GM23338 (cell line): ENCODE results near the gene ATP9B. TPM values are rescaled to one million over a fixed set of nuclear protein-coding genes. Genes with fewer than 3 reads are reported as not detected.
A peak's percentile ranks its signal among the peaks of the same experiment; 100 is the strongest.

Experiments used
- ATAC-seq: fragments of 200-7000 bp; cut with Tn5 transposase; 3 replicates; pipeline ENCODE4 v1.9.1; 2020
- DNase-seq: peaks from one replicate; pipeline ENCODE4 v3.0.0-alpha.2; 2015; ENCODE audit warnings: low spot score
- H2AFZ ChIP-seq: fragments of 200-600 bp; sonication (generic); 2 replicates; pipeline ENCODE4 v1.8.0; 2016; ENCODE audit warnings: antibody characterized with exemption, mild to moderate bottlenecking, moderate library complexity
- H3F3A ChIP-seq: fragments of 200-600 bp; sonication (generic); replicated peaks from 2 replicates; pipeline ENCODE4 v1.8.0; 2017; ENCODE audit warnings: antibody characterized with exemption, mixed run types, low read depth
- H3K27ac ChIP-seq: fragments of 200-600 bp; sonication (generic); 2 replicates; pipeline ENCODE4 v1.6.1; 2016; ENCODE audit warnings: low read depth
- H3K27me3 ChIP-seq: fragments of 200-600 bp; sonication (generic); 2 replicates; pipeline ENCODE4 v1.8.0; 2016; ENCODE audit warnings: mild to moderate bottlenecking, mixed run types, moderate library complexity; ENCODE audit not compliant: insufficient read depth
- H3K36me3 ChIP-seq: fragments of 200-600 bp; sonication (generic); 2 replicates; pipeline ENCODE4 v1.8.0; 2016; ENCODE audit warnings: mild to moderate bottlenecking; ENCODE audit not compliant: insufficient read depth
- H3K4me1 ChIP-seq: fragments of 200-600 bp; sonication (generic); 2 replicates; pipeline ENCODE4 v1.8.0; 2016; ENCODE audit warnings: mild to moderate bottlenecking, moderate library complexity; ENCODE audit not compliant: insufficient read depth
- H3K4me2 ChIP-seq: fragments of 200-600 bp; sonication (generic); 2 replicates; pipeline ENCODE4 v1.7.1; 2017; ENCODE audit warnings: mixed run types
- H3K4me3 ChIP-seq: fragments of 200-600 bp; sonication (generic); 2 replicates; pipeline ENCODE4 v1.6.1; 2016; ENCODE audit warnings: mixed run types
- H3K79me2 ChIP-seq: fragments of 200-600 bp; sonication (generic); replicated peaks from 2 replicates; pipeline ENCODE4 v1.8.0; 2017; ENCODE audit warnings: mild to moderate bottlenecking; ENCODE audit not compliant: insufficient read depth
- H3K9me2 ChIP-seq: fragments of 200-600 bp; sonication (generic); 2 replicates; pipeline ENCODE4 v1.8.0; 2017; ENCODE audit not compliant: insufficient read depth
- H4K20me1 ChIP-seq: fragments of 200-600 bp; sonication (generic); replicated peaks from 2 replicates; pipeline ENCODE4 v1.8.0; 2017; ENCODE audit warnings: mild to moderate bottlenecking; ENCODE audit not compliant: insufficient read depth
- H3K27ac Mint-ChIP-seq: 2 replicates; pipeline ENCODE4 v1.8.0; 2020; ENCODE audit warnings: inconsistent platforms, mild to moderate bottlenecking, moderate library complexity, mixed read lengths
- H3K27me3 Mint-ChIP-seq: 3 replicates; pipeline ENCODE4 v1.8.0; 2022; ENCODE audit warnings: low read depth, mild to moderate bottlenecking, moderate library complexity, mixed read lengths, inconsistent platforms; ENCODE audit not compliant: insufficient read depth, poor library complexity
- H3K36me3 Mint-ChIP-seq: 3 replicates; pipeline ENCODE4 v1.8.0; 2021; ENCODE audit warnings: low read depth, mild to moderate bottlenecking, inconsistent platforms, moderate library complexity, mixed read lengths
- H3K4me1 Mint-ChIP-seq: 3 replicates; pipeline ENCODE4 v1.8.0; 2020; ENCODE audit warnings: mild to moderate bottlenecking, inconsistent platforms, mixed read lengths
- H3K4me3 Mint-ChIP-seq: 3 replicates; pipeline ENCODE4 v1.8.0; 2021; ENCODE audit warnings: moderate library complexity, mild to moderate bottlenecking, inconsistent platforms, mixed read lengths
- H3K9me3 Mint-ChIP-seq: 3 replicates; pipeline ENCODE4 v1.8.0; 2020; ENCODE audit warnings: moderate library complexity, mild to moderate bottlenecking, inconsistent platforms, mixed read lengths
- CREB1 ChIP-seq: fragments of 250-450 bp; sonication (Bioruptor Pico); IDR thresholded peaks from 2 replicates; pipeline ENCODE4 v1.5.0; 2020; ENCODE audit warnings: low read depth, mild to moderate bottlenecking, moderate library complexity
- EZH2 ChIP-seq: fragments of 200-600 bp; sonication (generic); IDR thresholded peaks from one replicate; pipeline ENCODE4 v1.8.0; 2017; ENCODE audit warnings: antibody characterized with exemption, mild to moderate bottlenecking, low read depth; ENCODE audit not compliant: unreplicated experiment
- EZH2phosphoT487 ChIP-seq: fragments of 200-600 bp; sonication (generic); IDR thresholded peaks from one replicate; pipeline ENCODE4 v1.8.1; 2018; ENCODE audit warnings: antibody characterized with exemption; ENCODE audit not compliant: unreplicated experiment
- JUNB ChIP-seq: IDR thresholded peaks from one replicate; pipeline ENCODE4 v1.6.1; 2016; ENCODE audit warnings: antibody characterized with exemption; ENCODE audit not compliant: unreplicated experiment
- ZNF114 ChIP-seq: fragments of 250-450 bp; sonication (Bioruptor Pico); IDR thresholded peaks from 2 replicates; pipeline ENCODE4 v1.5.0; 2020; ENCODE audit warnings: mild to moderate bottlenecking, moderate library complexity
- ZNF462 ChIP-seq: fragments of 250-450 bp; sonication (Bioruptor Pico); IDR thresholded peaks from 2 replicates; pipeline ENCODE4 v1.5.0; 2020; ENCODE audit warnings: mild to moderate bottlenecking, moderate library complexity
- polyA plus RNA-seq: library from polyadenylated mRNA; unstranded; fragments of >200 nt; fragmentation: Nextera tagmentation; extraction: Ambion mirVana; gene quantifications from 2 replicates; pipeline ENCODE4 v1.2.1, GENCODE V29; 2016
- total RNA-seq: library from RNA; depleted of rRNA; stranded (reverse); fragments of >200 nt; shearing (Covaris generic); gene quantifications from 2 replicates; pipeline ENCODE4 v1.2.3, GENCODE V29; 2014
- TF ChIP-seq, protein P1 (sequence below), 2 experiments: fragments of 200-600 bp in 1 of 2; sonication (generic) in 1 of 2; conservative IDR thresholded peaks; 2 replicates each; pipeline versions ENCODE4 v1.5.1 to v1.6.1; 2016 to 2017; ENCODE audit warnings: antibody characterized with exemption in 2 of 2, low read depth in 2 of 2, mild to moderate bottlenecking in 2 of 2, moderate library complexity in 1 of 2
- TF ChIP-seq, protein P2 (sequence below): IDR thresholded peaks from one replicate; pipeline ENCODE4 v1.6.1; 2018; ENCODE audit warnings: antibody characterized with exemption; ENCODE audit not compliant: unreplicated experiment

ATP9B gene
- total and polyA plus RNA-seq, 2 experiments from 2014 or later: 14.2 to 25.6 TPM

DNA sequence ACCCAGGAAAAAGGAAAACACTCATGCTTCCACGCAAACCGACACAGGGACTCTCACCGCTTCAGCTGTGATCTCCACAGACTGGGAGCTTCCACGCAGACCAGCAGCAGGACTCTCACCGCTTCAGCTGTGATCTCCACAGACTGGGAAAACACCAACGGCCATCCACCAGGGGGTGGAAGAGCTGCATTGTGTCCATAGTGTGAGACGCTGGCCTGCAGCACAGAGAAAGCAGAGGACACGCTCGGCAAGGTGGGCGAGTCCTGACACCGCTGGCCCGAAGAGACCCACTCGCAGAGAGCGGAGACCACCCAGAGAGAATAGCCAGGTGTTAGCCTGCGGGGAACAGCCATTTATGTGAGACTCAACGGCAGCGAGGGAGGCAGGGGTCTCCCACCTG, 284.1 kb downstream of the ATP9B start:
- peak; percentile 61 for DNase-seq
- no peaks in the 10 kb centered on the region; the same call in 1 of the 2 replicates for H4K20me1 ChIP-seq

More for the DNA sequence above, 284.1 kb downstream of the ATP9B start:
- H3K4me1 Mint-ChIP-seq: no peaks in the 10 kb centered on the region; the same call in 1 of the 3 replicates
- no peak overlapping the region for H3K4me2 ChIP-seq
- H3K27ac ChIP-seq: no peak overlapping the region
- no peak overlapping the region for H3K27ac Mint-ChIP-seq
- no peaks in the 10 kb centered on the region for H3K36me3 ChIP-seq
- peaks cover 2% of the 10 kb centered on the region for H3K27me3 Mint-ChIP-seq
- H3K36me3 Mint-ChIP-seq: peaks cover 2% of the 10 kb centered on the region; the same call in 2 of the 3 replicates
- H3K79me2 ChIP-seq: no peaks in the 10 kb centered on the region
- H3K4me1 ChIP-seq: no peaks in the 10 kb centered on the region
- no peaks in the 10 kb centered on the region for H3K9me3 Mint-ChIP-seq
- H3F3A ChIP-seq: no peaks in the 10 kb centered on the region
- no peak overlapping the region for H3K4me3 ChIP-seq
- TF ChIP-seq JUNB (no peak), CREB1 (no peak), EZH2 (no peak), ZNF462 (CRISPR knock-in tag) (no peak), ZNF114 (CRISPR knock-in tag) (no peak), EZH2phosphoT487 (no peak)
- TF ChIP-seq, protein P1, sequence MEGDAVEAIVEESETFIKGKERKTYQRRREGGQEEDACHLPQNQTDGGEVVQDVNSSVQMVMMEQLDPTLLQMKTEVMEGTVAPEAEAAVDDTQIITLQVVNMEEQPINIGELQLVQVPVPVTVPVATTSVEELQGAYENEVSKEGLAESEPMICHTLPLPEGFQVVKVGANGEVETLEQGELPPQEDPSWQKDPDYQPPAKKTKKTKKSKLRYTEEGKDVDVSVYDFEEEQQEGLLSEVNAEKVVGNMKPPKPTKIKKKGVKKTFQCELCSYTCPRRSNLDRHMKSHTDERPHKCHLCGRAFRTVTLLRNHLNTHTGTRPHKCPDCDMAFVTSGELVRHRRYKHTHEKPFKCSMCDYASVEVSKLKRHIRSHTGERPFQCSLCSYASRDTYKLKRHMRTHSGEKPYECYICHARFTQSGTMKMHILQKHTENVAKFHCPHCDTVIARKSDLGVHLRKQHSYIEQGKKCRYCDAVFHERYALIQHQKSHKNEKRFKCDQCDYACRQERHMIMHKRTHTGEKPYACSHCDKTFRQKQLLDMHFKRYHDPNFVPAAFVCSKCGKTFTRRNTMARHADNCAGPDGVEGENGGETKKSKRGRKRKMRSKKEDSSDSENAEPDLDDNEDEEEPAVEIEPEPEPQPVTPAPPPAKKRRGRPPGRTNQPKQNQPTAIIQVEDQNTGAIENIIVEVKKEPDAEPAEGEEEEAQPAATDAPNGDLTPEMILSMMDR (conservative IDR thresholded peaks at IDR 0.05; ENCODE audit: low read depth in 2 of 2): peak; percentile 52 to 70
- TF ChIP-seq, protein P2, sequence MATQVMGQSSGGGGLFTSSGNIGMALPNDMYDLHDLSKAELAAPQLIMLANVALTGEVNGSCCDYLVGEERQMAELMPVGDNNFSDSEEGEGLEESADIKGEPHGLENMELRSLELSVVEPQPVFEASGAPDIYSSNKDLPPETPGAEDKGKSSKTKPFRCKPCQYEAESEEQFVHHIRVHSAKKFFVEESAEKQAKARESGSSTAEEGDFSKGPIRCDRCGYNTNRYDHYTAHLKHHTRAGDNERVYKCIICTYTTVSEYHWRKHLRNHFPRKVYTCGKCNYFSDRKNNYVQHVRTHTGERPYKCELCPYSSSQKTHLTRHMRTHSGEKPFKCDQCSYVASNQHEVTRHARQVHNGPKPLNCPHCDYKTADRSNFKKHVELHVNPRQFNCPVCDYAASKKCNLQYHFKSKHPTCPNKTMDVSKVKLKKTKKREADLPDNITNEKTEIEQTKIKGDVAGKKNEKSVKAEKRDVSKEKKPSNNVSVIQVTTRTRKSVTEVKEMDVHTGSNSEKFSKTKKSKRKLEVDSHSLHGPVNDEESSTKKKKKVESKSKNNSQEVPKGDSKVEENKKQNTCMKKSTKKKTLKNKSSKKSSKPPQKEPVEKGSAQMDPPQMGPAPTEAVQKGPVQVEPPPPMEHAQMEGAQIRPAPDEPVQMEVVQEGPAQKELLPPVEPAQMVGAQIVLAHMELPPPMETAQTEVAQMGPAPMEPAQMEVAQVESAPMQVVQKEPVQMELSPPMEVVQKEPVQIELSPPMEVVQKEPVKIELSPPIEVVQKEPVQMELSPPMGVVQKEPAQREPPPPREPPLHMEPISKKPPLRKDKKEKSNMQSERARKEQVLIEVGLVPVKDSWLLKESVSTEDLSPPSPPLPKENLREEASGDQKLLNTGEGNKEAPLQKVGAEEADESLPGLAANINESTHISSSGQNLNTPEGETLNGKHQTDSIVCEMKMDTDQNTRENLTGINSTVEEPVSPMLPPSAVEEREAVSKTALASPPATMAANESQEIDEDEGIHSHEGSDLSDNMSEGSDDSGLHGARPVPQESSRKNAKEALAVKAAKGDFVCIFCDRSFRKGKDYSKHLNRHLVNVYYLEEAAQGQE: no peak
- no peak overlapping the region for H2AFZ ChIP-seq
- H3K4me3 Mint-ChIP-seq: no peak overlapping the region
- H3K9me2 ChIP-seq: no peaks in the 10 kb centered on the region
- peak; percentile 91 for ATAC-seq
- H3K27me3 ChIP-seq: no peaks in the 10 kb centered on the region
